H1 (cell line): ENCODE measurements around the gene NR4A2. TPM values are rescaled to one million over a fixed set of nuclear protein-coding genes. Genes with fewer than 3 reads are reported as not detected.

Experiments
- CTCF ChIA-PET: fragments of 300-600 bp; sonication (Branson Sonifier 250); formaldehyde crosslinking; loops from one replicate; lab custom pipeline; 2021; ENCODE audit not compliant: partially characterized antibody; lab: Charles Lee
- POLR2A ChIA-PET: fragments of 300-600 bp; sonication (Branson Sonifier 250); formaldehyde crosslinking; loops from one replicate; lab custom pipeline; 2021; ENCODE audit warnings: inconsistent platforms; ENCODE audit not compliant: partially characterized antibody; lab: Charles Lee
- DNase-seq, 2 experiments: peaks; one replicate each; pipeline versions ENCODE4 v3.0.0 to v3.0.0-alpha.2; 2010 to 2022; ENCODE audit warnings: low spot score in 2 of 2, low read depth in 1 of 2, mixed read lengths in 1 of 2
- FAIRE-seq: peaks from 2 replicates; lab custom pipeline; 2011; peaks lifted over from hg19 to GRCh38; lab: Jason Lieb, UNC
- H2AFZ ChIP-seq: 2 replicates; pipeline ENCODE4 v1.8.1; 2012; ENCODE audit warnings: low read length, inconsistent platforms
- H2AK5ac ChIP-seq: 2 replicates; pipeline ENCODE4 v1.6.1; 2013; ENCODE audit warnings: low read depth, low read length
- H2BK120ac ChIP-seq: replicated peaks from 2 replicates; pipeline ENCODE3; 2013; ENCODE audit warnings: low read depth, low read length, inconsistent platforms
- H2BK12ac ChIP-seq: 2 replicates; pipeline ENCODE4 v1.6.1; 2013; ENCODE audit warnings: low read depth, low read length
- H2BK15ac ChIP-seq: 2 replicates; pipeline ENCODE4 v1.6.1; 2013; ENCODE audit warnings: low read length
- H2BK20ac ChIP-seq: 2 replicates; pipeline ENCODE4 v1.6.1; 2013; ENCODE audit warnings: low read length
- H2BK5ac ChIP-seq: 2 replicates; pipeline ENCODE4 v1.6.1; 2013; ENCODE audit warnings: low read depth, low read length
- H3K14ac ChIP-seq: 2 replicates; pipeline ENCODE4 v1.6.1; 2013; ENCODE audit warnings: inconsistent platforms; ENCODE audit not compliant: insufficient read length
- H3K18ac ChIP-seq: 2 replicates; pipeline ENCODE4 v1.6.1; 2013; ENCODE audit warnings: low read length; ENCODE audit errors: extremely low read depth
- H3K23ac ChIP-seq: 2 replicates; pipeline ENCODE4 v1.6.1; 2013; ENCODE audit warnings: inconsistent platforms; ENCODE audit not compliant: insufficient read length
- H3K23me2 ChIP-seq: 2 replicates; pipeline ENCODE4 v1.6.1; 2013; ENCODE audit warnings: low read depth, low read length
- H3K27ac ChIP-seq: 2 replicates; pipeline ENCODE4 v1.6.1; 2011; ENCODE audit warnings: low read depth, low read length, inconsistent platforms
- H3K27me3 ChIP-seq, 4 experiments: replicated peaks in 1 of 4; 1 replicate in 1 of 4; 2 replicates in 3 of 4; pipeline versions ENCODE4 v1.6.1 to v1.8.1; 2011 to 2013; ENCODE audit warnings: low read length in 3 of 4, mild to moderate bottlenecking in 3 of 4, inconsistent platforms in 2 of 4, mixed read lengths in 2 of 4, moderate library complexity in 1 of 4; ENCODE audit not compliant: control insufficient read depth in 3 of 4, insufficient read depth in 3 of 4; ENCODE audit errors: extremely low read depth in 1 of 4
- H3K36me3 ChIP-seq, 4 experiments: 2 replicates each; pipeline versions ENCODE4 v1.6.1 to v1.8.1; 2011 to 2013; ENCODE audit warnings: mild to moderate bottlenecking in 4 of 4, low read length in 3 of 4, moderate library complexity in 2 of 4, control low read depth in 1 of 4, inconsistent platforms in 1 of 4; ENCODE audit not compliant: insufficient read depth in 4 of 4, control insufficient read depth in 2 of 4
- H3K4ac ChIP-seq: replicated peaks from 2 replicates; pipeline ENCODE3; 2013; ENCODE audit warnings: low read length, low read depth, mixed read lengths, inconsistent platforms; ENCODE audit not compliant: insufficient read length
- H3K4me1 ChIP-seq, 4 experiments: replicated peaks in 1 of 4; 1 replicate in 1 of 4; 2 replicates in 3 of 4; pipeline versions ENCODE4 v1.6.1 to v1.8.1; 2011 to 2013; ENCODE audit warnings: low read length in 3 of 4, inconsistent platforms in 2 of 4, mixed read lengths in 1 of 4; ENCODE audit not compliant: insufficient read depth in 4 of 4, control insufficient read depth in 3 of 4
- H3K4me2 ChIP-seq, 2 experiments: 2 replicates each; pipeline versions ENCODE4 v1.6.1 to v1.8.1; 2011 to 2013; ENCODE audit warnings: low read depth in 2 of 2, low read length in 2 of 2, control low read depth in 1 of 2, inconsistent platforms in 1 of 2, mild to moderate bottlenecking in 1 of 2; ENCODE audit not compliant: insufficient read depth in 1 of 2
- H3K4me3 ChIP-seq, 4 experiments: fragments of 200-600, 300-600 bp in 1 of 4; sonication (generic), shearing (Covaris generic), sonication (Bioruptor Twin) in 1 of 4; 2 replicates each; pipeline versions ENCODE4 v1.5.1 to v1.8.1; 2011 to 2016; ENCODE audit warnings: low read length in 4 of 4, low read depth in 3 of 4, control low read depth in 2 of 4, inconsistent platforms in 2 of 4, mild to moderate bottlenecking in 2 of 4, mixed read lengths in 1 of 4, moderate library complexity in 1 of 4; ENCODE audit not compliant: insufficient read depth in 2 of 4; ENCODE audit errors: extremely low read depth in 1 of 4
- H3K56ac ChIP-seq: replicated peaks from 2 replicates; pipeline ENCODE3; 2013; ENCODE audit warnings: low read depth, mild to moderate bottlenecking, mixed read lengths, low read length, inconsistent platforms; ENCODE audit not compliant: insufficient read length
- H3K79me1 ChIP-seq: 2 replicates; pipeline ENCODE4 v1.6.1; 2013; ENCODE audit warnings: low read depth, low read length, control low read depth
- H3K79me2 ChIP-seq, 2 experiments: 2 replicates each; pipeline versions ENCODE4 v1.6.1 to v1.8.1; 2012 to 2013; ENCODE audit warnings: low read length in 2 of 2, mild to moderate bottlenecking in 2 of 2, inconsistent platforms in 1 of 2; ENCODE audit not compliant: insufficient read depth in 2 of 2, control insufficient read depth in 1 of 2
- H3K9ac ChIP-seq, 4 experiments: replicated peaks in 1 of 4; 1 replicate in 1 of 4; 2 replicates in 3 of 4; pipeline versions ENCODE4 v1.6.1 to v1.8.1; 2011 to 2013; ENCODE audit warnings: low read depth in 3 of 4, low read length in 3 of 4, control low read depth in 2 of 4, mild to moderate bottlenecking in 2 of 4, moderate library complexity in 2 of 4, inconsistent platforms in 1 of 4; ENCODE audit errors: extremely low read depth in 1 of 4
- H3K9me3 ChIP-seq, 2 experiments: 2 replicates each; pipeline versions ENCODE4 v1.6.1 to v1.8.1; 2012 to 2013; ENCODE audit warnings: mild to moderate bottlenecking in 2 of 2, moderate library complexity in 2 of 2, control low read depth in 1 of 2, inconsistent platforms in 1 of 2, low read depth in 1 of 2, low read length in 1 of 2, mixed read lengths in 1 of 2; ENCODE audit not compliant: insufficient read depth in 2 of 2
- H4K20me1 ChIP-seq, 2 experiments: replicated peaks in 1 of 2; 2 replicates each; pipeline versions ENCODE3 to v1.8.1; 2011 to 2013; ENCODE audit warnings: inconsistent platforms in 2 of 2, low read length in 2 of 2, mild to moderate bottlenecking in 1 of 2; ENCODE audit not compliant: insufficient read depth in 2 of 2, control insufficient read depth in 1 of 2
- H4K5ac ChIP-seq: 2 replicates; pipeline ENCODE4 v1.6.1; 2013; ENCODE audit warnings: low read length, low read depth, mixed read lengths, inconsistent platforms; ENCODE audit not compliant: insufficient read length
- H4K8ac ChIP-seq: 2 replicates; pipeline ENCODE4 v1.8.0; 2013; ENCODE audit warnings: mild to moderate bottlenecking, moderate library complexity, low read length, inconsistent platforms; ENCODE audit not compliant: insufficient read depth; ENCODE audit errors: extremely low read depth
- H4K91ac ChIP-seq: replicated peaks from 2 replicates; pipeline ENCODE3; 2013; ENCODE audit warnings: low read length, mixed read lengths, inconsistent platforms; ENCODE audit not compliant: insufficient read length
- EZH2 ChIP-seq: fragments of 200-600 bp; sonication (generic); IDR thresholded peaks from 2 replicates; pipeline ENCODE4 v1.7.1; 2012; ENCODE audit warnings: low read depth, mild to moderate bottlenecking, moderate library complexity, low read length, inconsistent platforms; ENCODE audit not compliant: severe bottlenecking
- HDAC2 ChIP-seq, 2 experiments: fragments of 300-600 bp in 1 of 2; sonication (generic) in 1 of 2; IDR thresholded peaks; 2 replicates each; pipeline ENCODE4 v1.6.1; 2011 to 2012; ENCODE audit warnings: low read depth in 2 of 2, low read length in 2 of 2, mild to moderate bottlenecking in 2 of 2, moderate library complexity in 2 of 2, borderline replicate concordance in 1 of 2, inconsistent platforms in 1 of 2
- WGBS, 2 experiments: shearing (Covaris generic) in 1 of 2; methylation state at CpG; one replicate each; pipeline versions ENCODE4 v1.1.6 to v1.1.7; 2013 to 2015; ENCODE audit warnings: low lambda C conversion rate in 2 of 2, mixed read lengths in 2 of 2, inconsistent platforms in 1 of 2, low coverage in 1 of 2, missing lambda C conversion rate in 1 of 2; ENCODE audit not compliant: insufficient replicate concordance in 2 of 2, insufficient coverage in 1 of 2, insufficient read length in 1 of 2; ENCODE audit errors: extremely low coverage in 1 of 2, missing lambda C conversion rate in 1 of 2; 5-methylcytosine and 5-hydroxymethylcytosine counted together
- polyA plus RNA-seq, 7 experiments: library from polyadenylated mRNA; depleted of rRNA in 3 of 7; stranded (reverse) in 5 of 7; unstranded in 2 of 7; fragments of >200 nt in 5 of 7; fragments of 200-250 nt in 2 of 7; gene quantifications; 1 replicate in 5 of 7; 2 replicates in 1 of 7; 4 replicates in 1 of 7; pipeline versions ENCODE4 v1.2.1 to v1.2.3, GENCODE V29; 2011 to 2013; ENCODE audit warnings: missing spikeins in 2 of 7, mixed read lengths in 2 of 7
- total RNA-seq: library from RNA; stranded (reverse); fragmentation: NEBNext Ultra II Directional; extraction: Animal tissue kit (Norgen Biotek cat#: 25700); gene quantifications from 2 replicates; pipeline ENCODE4 v1.2.1, GENCODE V29; 2021

The NR4A2 gene
- total and polyA plus RNA-seq, 2 of the 8 experiments (the other 6 are each of a cell fraction or from before 2014, with no cell fraction given) = 0.15 to 1.7 TPM

- no peak overlapping the region for H2BK120ac ChIP-seq
- no peaks in the 10 kb centered on the region for H3K4me1 ChIP-seq
- no peak overlapping the region for H2BK15ac ChIP-seq
- no peak overlapping the region for H3K9ac ChIP-seq
- H3K36me3 ChIP-seq = no peaks in the 10 kb centered on the region
- FAIRE-seq (no peak), DNase-seq (no peak)
- H4K20me1 ChIP-seq = no peaks in the 10 kb centered on the region
- no peak overlapping the region for H3K56ac ChIP-seq
- H3K27me3 ChIP-seq = peaks cover 0 to 2% (median 0%) of the 10 kb centered on the region in 4 experiments; a peak in 1 of 7 replicates
- no peak overlapping the region for H3K23ac ChIP-seq
- WGBS, 2 experiments = 95% methylated on average over 8 of the region's 8 CpGs; no CpG with 5 or more reads in 1 of the 2 experiments
- no peak overlapping the region for H3K4ac ChIP-seq
- no peaks in the 10 kb centered on the region for H3K79me1 ChIP-seq
- H2AFZ ChIP-seq = no peak overlapping the region
- no peak overlapping the region for H2AK5ac ChIP-seq
- no peak overlapping the region for H3K4me2 ChIP-seq
- H4K8ac ChIP-seq = no peak overlapping the region
- CTCF ChIA-PET = interaction anchor here (0.6 to 0.7 kb wide), 2 partner anchors 161 to 1698 kb away, joined by 3 read pairs; no protein-coding TSS in a partner anchor
- no peak overlapping the region for H3K4me3 ChIP-seq
- no peak overlapping the region for H4K91ac ChIP-seq
- H4K5ac ChIP-seq = no peak overlapping the region
- H2BK20ac ChIP-seq = no peak overlapping the region
- no peak overlapping the region for H3K18ac ChIP-seq
- no peak overlapping the region for H3K14ac ChIP-seq
- no peaks in the 10 kb centered on the region for H3K23me2 ChIP-seq
- H2BK12ac ChIP-seq = no peak overlapping the region
- POLR2A ChIA-PET = no interaction called here
- peaks cover 6 to 7% of the 10 kb centered on the region in 2 experiments; a peak in 3 of 4 replicates for H3K9me3 ChIP-seq
- H3K79me2 ChIP-seq = no peaks in the 10 kb centered on the region
- H3K27ac ChIP-seq = no peak overlapping the region
- H2BK5ac ChIP-seq = no peak overlapping the region
- no peak for TF ChIP-seq EZH2
- no peak for TF ChIP-seq HDAC2 (IDR thresholded peaks at IDR 0.05; ENCODE audit: borderline replicate concordance in 1 of 2, low read depth in 2 of 2, low read length in 2 of 2)
Observed at GRCh38 chr2:156294945-156295580, 37.5 kb downstream of the NR4A2 start.
